GM21723 (cell line): Measurements from ENCODE around the gene ITPR2.
"Not testable (repeated sequence)": the region's sequence is repeated elsewhere in the genome, so short reads cannot be mapped to it uniquely, and the experiment has no call there.

Experiments
- ATAC-seq: cut with Tn5 transposase; IDR thresholded peaks from one replicate; pipeline ENCODE4 v1.9.1; 2021; ENCODE audit warnings: mild to moderate bottlenecking, moderate library complexity; ENCODE audit not compliant: unreplicated experiment

ITPR2 gene

GRCh38 chr12:26767116-26767515 lies 65.9 kb downstream of the ITPR2 start:
- ATAC-seq, result no peak

GRCh38 chr12:26762186-26762585 lies 70.8 kb downstream of the ITPR2 start:
- no peak for ATAC-seq

- no peak for ATAC-seq
Measured at GRCh38 chr12:26761775-26762174, 71.2 kb downstream of the ITPR2 start.

- no peak for ATAC-seq
Measured at GRCh38 chr12:26760657-26761293, 72.2 kb downstream of the ITPR2 start.

GRCh38 chr12:26755362-26755761 lies 77.6 kb downstream of the ITPR2 start:
- ATAC-seq, result not testable (repeated sequence)

- no peak for ATAC-seq
Measured at GRCh38 chr12:26754148-26754547, 78.8 kb downstream of the ITPR2 start.

GRCh38 chr12:26751179-26751578 lies 81.8 kb downstream of the ITPR2 start:
- no peak for ATAC-seq

GRCh38 chr12:26750531-26751175 lies 82.3 kb downstream of the ITPR2 start:
- peak; percentile 42 for ATAC-seq

GRCh38 chr12:26749781-26750180 lies 83.2 kb downstream of the ITPR2 start:
- ATAC-seq, result peak; percentile 86

- ATAC-seq, result peak; percentile 44
Measured at GRCh38 chr12:26748741-26749431, 84.1 kb downstream of the ITPR2 start.

- peak; percentile 6 for ATAC-seq
Measured at GRCh38 chr12:26748412-26748740, 84.6 kb downstream of the ITPR2 start.

- no peak for ATAC-seq
Measured at GRCh38 chr12:26746121-26746714, 86.8 kb downstream of the ITPR2 start.

GRCh38 chr12:26744697-26745440 lies 88.1 kb downstream of the ITPR2 start:
- ATAC-seq, result no peak

- no peak for ATAC-seq
Measured at GRCh38 chr12:26744042-26744626, 88.9 kb downstream of the ITPR2 start.

GRCh38 chr12:26741584-26742227 lies 91.3 kb downstream of the ITPR2 start:
- no peak for ATAC-seq

GRCh38 chr12:26740991-26741390 lies 92.0 kb downstream of the ITPR2 start:
- ATAC-seq, result no peak

- no peak for ATAC-seq
Measured at GRCh38 chr12:26740348-26740747, 92.6 kb downstream of the ITPR2 start.

- peak; percentile 64 for ATAC-seq
Measured at GRCh38 chr12:26737487-26738030, 95.4 kb downstream of the ITPR2 start.

GRCh38 chr12:26736563-26737486 lies 96.2 kb downstream of the ITPR2 start:
- no peak for ATAC-seq
